ENCODE results near the gene PLCB4.

DNA sequence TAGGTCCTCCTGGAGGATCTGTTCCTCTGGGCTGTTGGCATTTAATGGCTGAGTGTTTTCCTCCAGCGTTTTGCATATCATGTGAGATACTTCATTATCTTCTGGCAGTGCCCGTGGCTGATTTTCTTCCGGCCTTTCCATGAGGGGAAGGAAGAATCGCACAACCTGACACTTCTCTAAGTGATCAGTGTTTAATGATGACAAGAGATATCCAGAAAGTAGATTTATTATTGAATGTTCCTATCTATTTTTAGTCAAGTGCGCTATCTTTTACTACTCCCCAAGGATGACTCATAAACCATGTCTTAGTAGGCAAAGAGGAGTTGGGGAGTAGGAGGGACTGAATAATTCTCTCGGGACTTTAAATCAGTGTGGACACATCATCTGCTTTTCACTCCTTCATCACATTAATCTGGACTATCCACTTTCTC, 149.7 kb downstream of the PLCB4 start:
- TF ChIP-seq, protein P1, sequence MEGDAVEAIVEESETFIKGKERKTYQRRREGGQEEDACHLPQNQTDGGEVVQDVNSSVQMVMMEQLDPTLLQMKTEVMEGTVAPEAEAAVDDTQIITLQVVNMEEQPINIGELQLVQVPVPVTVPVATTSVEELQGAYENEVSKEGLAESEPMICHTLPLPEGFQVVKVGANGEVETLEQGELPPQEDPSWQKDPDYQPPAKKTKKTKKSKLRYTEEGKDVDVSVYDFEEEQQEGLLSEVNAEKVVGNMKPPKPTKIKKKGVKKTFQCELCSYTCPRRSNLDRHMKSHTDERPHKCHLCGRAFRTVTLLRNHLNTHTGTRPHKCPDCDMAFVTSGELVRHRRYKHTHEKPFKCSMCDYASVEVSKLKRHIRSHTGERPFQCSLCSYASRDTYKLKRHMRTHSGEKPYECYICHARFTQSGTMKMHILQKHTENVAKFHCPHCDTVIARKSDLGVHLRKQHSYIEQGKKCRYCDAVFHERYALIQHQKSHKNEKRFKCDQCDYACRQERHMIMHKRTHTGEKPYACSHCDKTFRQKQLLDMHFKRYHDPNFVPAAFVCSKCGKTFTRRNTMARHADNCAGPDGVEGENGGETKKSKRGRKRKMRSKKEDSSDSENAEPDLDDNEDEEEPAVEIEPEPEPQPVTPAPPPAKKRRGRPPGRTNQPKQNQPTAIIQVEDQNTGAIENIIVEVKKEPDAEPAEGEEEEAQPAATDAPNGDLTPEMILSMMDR (IDR thresholded peaks at IDR 0.05) = no peak
- TF ChIP-seq POLR2A (IDR thresholded peaks at IDR 0.05) = no peak
